Fibroblast of skin of right biceps (primary cell): ENCODE data around the gene RPS6KB2.
A peak's percentile ranks its signal among the peaks of the same experiment; 100 is the strongest.
"Not testable (repeated sequence)": the region's sequence is repeated elsewhere in the genome, so short reads cannot be mapped to it uniquely, and the experiment has no call there.

Experiments
- DNase-seq: peaks from one replicate; pipeline ENCODE4 v3.0.0-alpha.2; 2013

Gene RPS6KB2

DNA sequence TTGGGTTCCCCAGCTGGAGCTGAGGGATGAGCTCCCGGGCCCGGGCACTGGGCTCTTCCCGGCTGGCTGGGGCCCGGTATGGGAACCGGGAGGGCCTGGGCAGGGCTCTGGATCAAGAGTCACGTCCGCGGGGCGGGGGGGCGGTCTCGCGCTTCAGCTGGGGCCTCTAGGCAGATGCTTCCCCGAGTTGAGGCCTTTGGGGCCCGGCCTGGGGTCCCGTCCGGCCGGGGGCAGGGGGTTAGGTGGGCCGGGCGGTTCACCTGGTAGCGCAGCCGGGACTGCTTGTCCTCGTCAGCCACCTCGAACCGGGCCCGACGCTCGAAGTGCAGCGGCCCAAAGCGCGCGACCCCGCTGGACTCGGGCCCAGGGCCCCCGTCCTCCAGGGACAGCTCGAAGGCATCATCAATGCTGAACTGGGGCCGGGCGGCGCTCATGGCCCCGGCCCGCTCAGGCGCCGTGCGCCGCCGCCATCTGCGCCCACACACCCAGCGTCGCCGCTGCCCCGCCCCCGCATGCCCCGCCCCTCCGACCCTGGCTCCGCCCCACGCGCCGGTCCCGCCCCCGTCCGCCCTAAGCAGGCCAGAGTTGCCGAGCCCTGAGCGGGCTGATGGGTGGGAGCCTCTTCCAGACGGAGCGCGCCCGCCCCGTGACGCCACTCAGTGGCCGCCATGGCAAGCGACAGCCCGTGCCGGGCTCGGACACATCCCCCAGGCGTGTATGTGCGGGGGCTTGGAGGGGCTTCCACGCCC is 40.6 kb downstream of the RPS6KB2 start, which contains the start of gene TMEM134:
Gene TMEM134, minus strand, starts transcription at position 493 of the 749 bp plus-strand sequence. Its CDS starts 59 bp downstream, at position 434.
- peak; percentile 93 for DNase-seq

- no peak for DNase-seq
Measured at GRCh38 chr11:67469508-67469811, 41.2 kb downstream of the RPS6KB2 start.

- DNase-seq = no peak
Measured at GRCh38 chr11:67470337-67471002, 42.2 kb downstream of the RPS6KB2 start.

DNA sequence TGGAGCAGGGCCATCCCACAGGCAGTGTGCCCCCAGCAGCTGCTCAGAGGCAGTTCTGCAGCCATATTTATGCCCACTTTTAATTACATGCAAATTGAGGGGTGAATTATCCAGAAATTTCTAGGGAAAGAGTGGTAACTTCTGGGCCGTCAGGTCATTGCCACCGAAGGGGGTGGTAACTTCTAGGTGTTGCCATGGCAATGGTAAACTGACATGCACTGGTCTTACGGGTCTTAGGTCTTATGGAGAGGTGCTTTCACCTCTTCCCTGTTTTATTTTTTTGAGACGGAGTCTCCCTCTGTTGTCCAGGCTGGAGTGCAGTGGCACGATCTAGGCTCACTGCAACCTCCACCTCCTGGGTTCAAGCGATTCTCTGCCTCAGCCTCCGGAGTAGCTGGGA is 44.6 kb downstream of the RPS6KB2 start:
- no peak for DNase-seq

DNA sequence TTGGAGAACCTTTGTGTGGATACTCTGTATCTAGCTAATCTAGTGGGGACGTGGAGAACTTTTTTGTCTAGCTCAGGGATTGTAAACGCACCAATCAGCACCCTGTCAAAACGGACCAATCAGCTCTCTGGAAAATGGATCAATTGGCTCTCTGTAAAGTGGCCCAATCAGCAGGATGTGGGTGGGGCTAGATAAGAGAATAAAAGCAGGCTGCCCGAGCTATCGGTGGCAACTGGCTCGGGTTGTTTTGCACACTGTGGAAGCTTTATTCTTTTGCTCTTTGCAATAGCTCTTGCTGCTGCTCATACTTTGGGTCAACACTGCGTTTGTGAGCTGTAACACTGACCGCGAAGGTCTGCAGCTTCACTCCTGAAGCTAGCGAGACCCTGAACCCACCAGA is 48.4 kb downstream of the RPS6KB2 start:
- DNase-seq = not testable (repeated sequence)

- not testable (repeated sequence) for DNase-seq
Measured at GRCh38 chr11:67477344-67478050, 49.2 kb downstream of the RPS6KB2 start.

GRCh38 chr11:67482275-67482826 is 54.1 kb downstream of the RPS6KB2 start:
- DNase-seq = no peak

- DNase-seq = peak; percentile 98
Measured at GRCh38 chr11:67482827-67483798, 54.8 kb downstream of the RPS6KB2 start, which contains the start of gene AIP. Gene AIP (plus strand): TSS chr11:67483026. CDS start chr11:67483159, 133 bp downstream.

GRCh38 chr11:67483831-67484665 is 55.8 kb downstream of the RPS6KB2 start:
- DNase-seq = no peak

GRCh38 chr11:67484847-67485311 is 56.6 kb downstream of the RPS6KB2 start:
- DNase-seq = no peak
